H1 (cell line): ENCODE measurements around the gene BLOC1S3.

Source experiments
- CHD2 ChIP-seq: IDR thresholded peaks from 2 replicates; pipeline ENCODE4 v1.6.1; 2012; ENCODE audit warnings: low read length, improper control_type of control experiment
- CREB1 ChIP-seq: IDR thresholded peaks from 2 replicates; pipeline ENCODE4 v1.6.1; 2012; ENCODE audit warnings: inconsistent platforms
- CTBP2 ChIP-seq: IDR thresholded peaks from 2 replicates; pipeline ENCODE4 v1.7.0; 2011; ENCODE audit warnings: borderline replicate concordance, mild to moderate bottlenecking, moderate library complexity, mixed read lengths, low read length; ENCODE audit not compliant: insufficient read depth, insufficient read length
- EP300 ChIP-seq, 2 experiments: IDR thresholded peaks; 1 replicate in 1 of 2; 2 replicates in 1 of 2; pipeline ENCODE4 v1.6.1; 2011 to 2012; ENCODE audit warnings: low read depth in 2 of 2, low read length in 2 of 2, mild to moderate bottlenecking in 2 of 2, borderline replicate concordance in 1 of 2, inconsistent platforms in 1 of 2, moderate library complexity in 1 of 2
- EZH2 ChIP-seq: fragments of 200-600 bp; sonication (generic); IDR thresholded peaks from 2 replicates; pipeline ENCODE4 v1.7.1; 2012; ENCODE audit warnings: low read depth, mild to moderate bottlenecking, moderate library complexity, low read length, inconsistent platforms; ENCODE audit not compliant: severe bottlenecking
- POLR2A ChIP-seq, 2 experiments: IDR thresholded peaks; 1 replicate in 1 of 2; 2 replicates in 1 of 2; pipeline ENCODE4 v1.6.1; 2011; ENCODE audit warnings: low read depth in 2 of 2, low read length in 2 of 2, mild to moderate bottlenecking in 2 of 2; ENCODE audit errors: control extremely low read depth in 1 of 2
- RAD21 ChIP-seq, 2 experiments: IDR thresholded peaks in 1 of 2; conservative IDR thresholded peaks in 1 of 2; 2 replicates each; pipeline ENCODE4 v1.6.1; 2011; ENCODE audit warnings: low read depth in 2 of 2, low read length in 2 of 2, improper control_type of control experiment in 1 of 2, inconsistent platforms in 1 of 2, mild to moderate bottlenecking in 1 of 2, moderate library complexity in 1 of 2
- SIX5 ChIP-seq: IDR thresholded peaks from 2 replicates; pipeline ENCODE4 v1.6.1; 2011; ENCODE audit warnings: mild to moderate bottlenecking, low read depth, low read length
- SRF ChIP-seq: IDR thresholded peaks from 2 replicates; pipeline ENCODE4 v1.6.1; 2011; ENCODE audit warnings: mild to moderate bottlenecking, low read depth, low read length, moderate library complexity
- TAF7 ChIP-seq: optimal IDR thresholded peaks from 2 replicates; pipeline ENCODE3; 2011; ENCODE audit warnings: low read depth, mild to moderate bottlenecking, inconsistent platforms, low read length, moderate library complexity, borderline replicate concordance
- TCF12 ChIP-seq: IDR thresholded peaks from 2 replicates; pipeline ENCODE4 v1.6.1; 2011; ENCODE audit warnings: low read depth, mild to moderate bottlenecking, low read length
- TF ChIP-seq, protein P1 (sequence below), 3 experiments: IDR thresholded peaks; 1 replicate in 2 of 3; 2 replicates in 1 of 3; pipeline versions ENCODE4 v1.5.1 to v1.6.1; 2011; ENCODE audit warnings: low read length in 3 of 3, mild to moderate bottlenecking in 3 of 3, inconsistent platforms in 2 of 3, low read depth in 1 of 3, moderate library complexity in 1 of 3; ENCODE audit not compliant: insufficient read depth in 1 of 3; ENCODE audit errors: control extremely low read depth in 1 of 3
- TF ChIP-seq, protein P2 (sequence below): IDR thresholded peaks from 2 replicates; pipeline ENCODE4 v1.6.1; 2012; ENCODE audit warnings: inconsistent platforms

DNA sequence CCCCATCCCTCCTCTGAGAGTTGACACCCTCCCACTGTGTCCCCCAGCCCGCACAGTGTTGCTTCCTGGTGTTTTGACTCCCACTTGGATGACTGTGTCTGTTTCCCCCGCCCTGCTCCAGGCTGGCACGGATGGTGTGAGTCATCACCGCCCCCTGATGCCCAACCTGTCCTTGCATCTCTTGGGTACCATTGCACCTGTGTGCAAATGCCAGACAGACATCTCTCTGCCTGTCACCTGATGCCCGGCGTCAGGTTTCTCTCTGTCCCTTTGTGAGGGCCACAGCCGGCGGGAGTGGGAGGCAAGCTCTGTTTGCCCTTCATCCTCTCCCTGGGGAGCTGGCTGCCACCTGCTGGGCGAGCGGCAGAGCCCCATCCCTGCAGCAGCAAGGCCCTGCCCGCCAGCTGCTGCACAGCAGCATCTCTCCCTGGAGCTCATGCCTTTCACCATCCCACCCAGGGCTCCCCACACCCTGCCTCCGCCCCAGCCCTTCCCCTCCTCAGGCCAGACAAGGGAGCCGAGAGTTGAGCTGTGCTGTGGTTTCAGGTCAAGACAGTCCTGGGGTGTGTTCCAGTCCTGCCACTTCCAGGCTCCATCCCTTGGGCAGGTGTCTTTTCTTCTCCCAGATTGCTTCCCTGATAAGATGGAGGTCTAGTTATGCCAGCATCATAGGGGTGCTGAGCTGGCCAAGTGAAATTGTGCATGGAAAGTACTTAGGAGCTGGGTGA lies 47.5 kb upstream of the BLOC1S3 start:
- TF ChIP-seq, protein P1, sequence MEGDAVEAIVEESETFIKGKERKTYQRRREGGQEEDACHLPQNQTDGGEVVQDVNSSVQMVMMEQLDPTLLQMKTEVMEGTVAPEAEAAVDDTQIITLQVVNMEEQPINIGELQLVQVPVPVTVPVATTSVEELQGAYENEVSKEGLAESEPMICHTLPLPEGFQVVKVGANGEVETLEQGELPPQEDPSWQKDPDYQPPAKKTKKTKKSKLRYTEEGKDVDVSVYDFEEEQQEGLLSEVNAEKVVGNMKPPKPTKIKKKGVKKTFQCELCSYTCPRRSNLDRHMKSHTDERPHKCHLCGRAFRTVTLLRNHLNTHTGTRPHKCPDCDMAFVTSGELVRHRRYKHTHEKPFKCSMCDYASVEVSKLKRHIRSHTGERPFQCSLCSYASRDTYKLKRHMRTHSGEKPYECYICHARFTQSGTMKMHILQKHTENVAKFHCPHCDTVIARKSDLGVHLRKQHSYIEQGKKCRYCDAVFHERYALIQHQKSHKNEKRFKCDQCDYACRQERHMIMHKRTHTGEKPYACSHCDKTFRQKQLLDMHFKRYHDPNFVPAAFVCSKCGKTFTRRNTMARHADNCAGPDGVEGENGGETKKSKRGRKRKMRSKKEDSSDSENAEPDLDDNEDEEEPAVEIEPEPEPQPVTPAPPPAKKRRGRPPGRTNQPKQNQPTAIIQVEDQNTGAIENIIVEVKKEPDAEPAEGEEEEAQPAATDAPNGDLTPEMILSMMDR (IDR thresholded peaks at IDR 0.05; ENCODE audit: control extremely low read depth in 1 of 3, insufficient read depth in 1 of 3, low read depth in 1 of 3, low read length in 3 of 3): no peak
- no peak for TF ChIP-seq RAD21 (IDR thresholded peaks at IDR 0.05 in 1 of 2, conservative IDR thresholded peaks at IDR 0.05 in 1 of 2; ENCODE audit: low read depth in 2 of 2, low read length in 2 of 2)
- TF ChIP-seq, protein P2, sequence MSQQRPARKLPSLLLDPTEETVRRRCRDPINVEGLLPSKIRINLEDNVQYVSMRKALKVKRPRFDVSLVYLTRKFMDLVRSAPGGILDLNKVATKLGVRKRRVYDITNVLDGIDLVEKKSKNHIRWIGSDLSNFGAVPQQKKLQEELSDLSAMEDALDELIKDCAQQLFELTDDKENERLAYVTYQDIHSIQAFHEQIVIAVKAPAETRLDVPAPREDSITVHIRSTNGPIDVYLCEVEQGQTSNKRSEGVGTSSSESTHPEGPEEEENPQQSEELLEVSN: no peak
- TF ChIP-seq SIX5: no peak
- TF ChIP-seq CHD2: no peak
- no peak for TF ChIP-seq SRF
- no peak for TF ChIP-seq CTBP2
- TF ChIP-seq CREB1: no peak
- no peak for TF ChIP-seq EP300 (IDR thresholded peaks at IDR 0.05; ENCODE audit: borderline replicate concordance in 1 of 2, low read depth in 2 of 2, low read length in 2 of 2)
- no peak for TF ChIP-seq TCF12
- no peak for TF ChIP-seq EZH2
- TF ChIP-seq POLR2A (IDR thresholded peaks at IDR 0.05; ENCODE audit: control extremely low read depth in 1 of 2, low read depth in 2 of 2, low read length in 2 of 2): no peak
- TF ChIP-seq TAF7: no peak
